GM23338 (cell line): Measurements from ENCODE around the gene HPD.

Experiments
- CREB1 ChIP-seq: fragments of 250-450 bp; sonication (Bioruptor Pico); IDR thresholded peaks from 2 replicates; pipeline ENCODE4 v1.5.0; 2020; ENCODE audit warnings: low read depth, mild to moderate bottlenecking, moderate library complexity
- CTCF ChIP-seq, 2 experiments: fragments of 200-600 bp in 1 of 2; sonication (generic) in 1 of 2; conservative IDR thresholded peaks; 2 replicates each; pipeline versions ENCODE4 v1.5.1 to v1.6.1; 2016 to 2017; ENCODE audit warnings: antibody characterized with exemption in 2 of 2, low read depth in 2 of 2, mild to moderate bottlenecking in 2 of 2, moderate library complexity in 1 of 2
- ETS1 ChIP-seq: IDR thresholded peaks from 2 replicates; pipeline ENCODE4 v1.6.1; 2016; ENCODE audit warnings: antibody characterized with exemption
- EZH2 ChIP-seq: fragments of 200-600 bp; sonication (generic); IDR thresholded peaks from one replicate; pipeline ENCODE4 v1.8.0; 2017; ENCODE audit warnings: antibody characterized with exemption, mild to moderate bottlenecking, low read depth; ENCODE audit not compliant: unreplicated experiment
- EZH2phosphoT487 ChIP-seq: fragments of 200-600 bp; sonication (generic); IDR thresholded peaks from one replicate; pipeline ENCODE4 v1.8.1; 2018; ENCODE audit warnings: antibody characterized with exemption; ENCODE audit not compliant: unreplicated experiment
- JUNB ChIP-seq: IDR thresholded peaks from one replicate; pipeline ENCODE4 v1.6.1; 2016; ENCODE audit warnings: antibody characterized with exemption; ENCODE audit not compliant: unreplicated experiment
- NANOG ChIP-seq: IDR thresholded peaks from 2 replicates; pipeline ENCODE4 v1.6.1; 2016; ENCODE audit warnings: antibody characterized with exemption, borderline replicate concordance
- POLR2AphosphoS5 ChIP-seq: IDR thresholded peaks from 2 replicates; pipeline ENCODE4 v1.6.1; 2016; ENCODE audit warnings: antibody characterized with exemption, low read depth
- REST ChIP-seq: IDR thresholded peaks from one replicate; pipeline ENCODE4 v1.6.1; 2018; ENCODE audit warnings: antibody characterized with exemption; ENCODE audit not compliant: unreplicated experiment
- ZNF331 ChIP-seq: fragments of 250-450 bp; sonication (Bioruptor Pico); IDR thresholded peaks from 2 replicates; pipeline ENCODE4 v1.5.0; 2020; ENCODE audit warnings: low read depth, mild to moderate bottlenecking, moderate library complexity

- TF ChIP-seq CTCF (conservative IDR thresholded peaks at IDR 0.05; ENCODE audit: low read depth in 2 of 2) (no peak), ETS1 (no peak), JUNB (no peak), POLR2AphosphoS5 (no peak), NANOG (no peak), REST (no peak), EZH2 (no peak), ZNF331 (CRISPR knock-in tag) (no peak), EZH2phosphoT487 (no peak), CREB1 (CRISPR knock-in tag) (no peak)
These were observed 20.5 kb downstream of the HPD start for GRCh38 chr12:121838126-121838525.
